Stimulated activated CD4-positive, alpha-beta T cell treated with anti-CD3 and anti-CD28 coated beads, Interleukin-2, amount 100 ng/mL, for 4 hours (primary cell): ENCODE data around the gene CD37.
A peak's percentile ranks its signal among the peaks of the same experiment; 100 is the strongest.
"Not testable (repeated sequence)": the region's sequence is repeated elsewhere in the genome, so short reads cannot be mapped to it uniquely, and the experiment has no call there.

ENCODE experiments used
- DNase-seq: peaks from one replicate; pipeline ENCODE4 v3.0.0-alpha.2; 2020; ENCODE audit warnings: low read depth

CD37 gene, protein sequence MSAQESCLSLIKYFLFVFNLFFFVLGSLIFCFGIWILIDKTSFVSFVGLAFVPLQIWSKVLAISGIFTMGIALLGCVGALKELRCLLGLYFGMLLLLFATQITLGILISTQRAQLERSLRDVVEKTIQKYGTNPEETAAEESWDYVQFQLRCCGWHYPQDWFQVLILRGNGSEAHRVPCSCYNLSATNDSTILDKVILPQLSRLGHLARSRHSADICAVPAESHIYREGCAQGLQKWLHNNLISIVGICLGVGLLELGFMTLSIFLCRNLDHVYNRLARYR

GRCh38 chr19:49335071-49335783 is at the start of gene CD37:
TSS of gene CD37 (plus strand) at chr19:49335406. CDS start at chr19:49335541, 135 bp downstream.
- DNase-seq: peak; percentile 37

GRCh38 chr19:49287141-49287770 is 48.0 kb upstream of the CD37 start:
- DNase-seq: no peak

DNA sequence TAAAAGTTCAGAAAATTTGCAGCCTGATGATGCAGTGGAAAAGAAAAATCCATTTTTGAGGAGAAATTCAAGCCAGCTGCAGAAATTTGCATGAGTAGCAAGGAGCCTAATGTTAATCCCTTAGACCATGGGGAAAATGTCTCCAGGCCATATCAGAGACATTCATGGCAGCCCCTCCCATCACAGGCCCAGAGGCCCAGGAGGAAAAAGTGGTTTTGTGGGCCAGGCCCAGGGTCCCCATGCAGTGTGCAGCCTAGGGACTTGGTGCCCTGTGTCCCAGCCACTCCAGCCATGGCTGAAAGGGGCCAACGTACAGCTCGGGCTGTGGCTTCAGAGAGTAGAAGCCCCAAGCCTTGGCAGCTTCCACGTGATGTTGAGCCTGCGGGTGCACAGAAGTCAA is 47.0 kb upstream of the CD37 start:
- not testable (repeated sequence) for DNase-seq

- not testable (repeated sequence) for DNase-seq
These were observed 45.9 kb upstream of the CD37 start for GRCh38 chr19:49289286-49289685.

- no peak for DNase-seq
These were observed 44.7 kb upstream of the CD37 start for GRCh38 chr19:49290517-49290916.

- no peak for DNase-seq
These were observed 40.8 kb upstream of the CD37 start for GRCh38 chr19:49294401-49294800.

GRCh38 chr19:49295208-49295880 is 39.9 kb upstream of the CD37 start:
- DNase-seq: no peak

GRCh38 chr19:49297403-49297802 is 37.8 kb upstream of the CD37 start:
- no peak for DNase-seq

GRCh38 chr19:49298653-49299052 is 36.6 kb upstream of the CD37 start:
- DNase-seq: not testable (repeated sequence)

- peak; percentile 62 for DNase-seq
These were observed 33.9 kb upstream of the CD37 start for GRCh38 chr19:49301165-49301865.

- DNase-seq: no peak
These were observed 33.3 kb upstream of the CD37 start for GRCh38 chr19:49301866-49302252.

GRCh38 chr19:49306734-49307133 is 28.5 kb upstream of the CD37 start:
- DNase-seq: not testable (repeated sequence)

- no peak for DNase-seq
These were observed 26.1 kb upstream of the CD37 start for GRCh38 chr19:49309087-49309486.

DNA sequence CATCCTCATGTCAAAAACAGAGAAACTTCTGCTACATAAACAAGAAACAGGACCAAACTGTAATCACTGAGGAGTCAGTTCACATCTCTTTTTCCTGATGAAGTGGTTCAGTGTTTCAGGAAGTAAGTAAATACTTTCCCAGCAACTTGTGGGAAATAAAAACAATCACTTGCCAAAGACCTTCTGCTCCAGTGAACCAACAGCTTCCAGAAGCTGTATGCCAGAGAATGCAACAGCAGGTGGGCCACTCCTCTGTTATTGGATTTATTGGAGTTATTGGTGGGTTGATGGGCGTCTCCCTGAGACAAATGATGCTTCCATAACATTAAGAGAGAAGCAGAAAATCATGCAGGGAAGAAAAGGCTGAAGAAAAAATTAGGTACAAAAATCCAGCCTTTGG is 20.1 kb upstream of the CD37 start:
- no peak for DNase-seq

- DNase-seq: no peak
These were observed 18.9 kb upstream of the CD37 start for GRCh38 chr19:49316284-49316683.

DNA sequence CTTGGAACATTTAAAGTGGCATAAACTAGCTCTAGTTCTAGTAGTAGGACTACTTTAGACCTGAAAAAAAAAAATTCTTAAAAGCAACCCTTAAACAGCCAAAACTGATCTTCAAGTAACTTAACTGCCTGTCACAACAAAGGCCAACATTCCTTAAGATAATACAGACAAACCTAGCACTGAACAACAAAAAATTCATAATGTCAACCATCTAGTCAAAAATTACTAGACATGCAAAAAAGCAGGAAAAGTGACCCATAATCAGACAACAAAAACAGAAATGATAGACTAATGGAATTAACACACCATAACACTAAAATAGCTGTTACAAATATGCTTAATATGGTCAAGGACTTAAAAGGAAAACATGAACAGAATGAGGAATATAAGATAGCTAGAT is 16.9 kb upstream of the CD37 start:
- no peak for DNase-seq

DNA sequence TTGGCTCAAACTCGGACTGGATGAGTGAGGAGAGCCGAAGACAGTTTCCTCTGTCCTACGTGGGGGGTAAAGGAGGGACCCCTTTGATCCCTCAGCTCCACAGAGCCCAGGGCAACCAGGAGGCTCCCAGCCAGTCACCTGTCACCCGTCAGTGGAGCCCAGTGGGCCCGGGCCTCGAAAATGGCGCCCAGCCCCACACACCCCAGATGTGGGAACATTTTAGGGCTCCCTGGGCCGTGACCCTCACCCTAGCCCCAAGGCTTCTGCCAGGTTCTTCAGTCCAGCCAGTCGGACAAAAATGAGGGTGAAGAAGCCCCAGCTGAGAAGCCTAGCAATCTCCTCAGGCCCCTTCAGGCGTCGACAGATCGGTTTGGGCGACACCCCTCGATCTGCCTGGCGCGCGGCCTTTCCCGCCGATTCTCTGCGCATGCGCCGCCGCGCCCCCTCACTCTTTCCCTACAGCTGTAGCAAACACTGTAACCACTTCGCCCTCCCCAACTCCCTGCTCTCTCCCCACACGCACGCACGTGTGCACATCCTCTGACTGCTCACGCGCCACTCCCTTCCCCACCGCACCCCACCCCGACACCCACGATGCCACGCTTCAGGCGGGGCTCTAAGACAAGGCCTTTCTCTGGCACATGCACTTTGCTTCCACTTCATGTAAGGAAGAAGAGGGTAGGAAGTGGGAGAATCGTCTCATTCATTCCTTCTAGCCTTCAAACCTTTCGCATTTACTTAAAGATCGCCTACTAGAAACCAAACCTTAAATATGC is 10.2 kb upstream of the CD37 start, which contains the start of gene SLC6A16:
Gene SLC6A16 (minus strand): TSS at position 391 of the 776 bp plus-strand sequence. CDS start 13,844 bp downstream, outside the sequence.
- no peak for DNase-seq

- DNase-seq: not testable (repeated sequence)
These were observed 9.4 kb upstream of the CD37 start for GRCh38 chr19:49325756-49326155.

DNA sequence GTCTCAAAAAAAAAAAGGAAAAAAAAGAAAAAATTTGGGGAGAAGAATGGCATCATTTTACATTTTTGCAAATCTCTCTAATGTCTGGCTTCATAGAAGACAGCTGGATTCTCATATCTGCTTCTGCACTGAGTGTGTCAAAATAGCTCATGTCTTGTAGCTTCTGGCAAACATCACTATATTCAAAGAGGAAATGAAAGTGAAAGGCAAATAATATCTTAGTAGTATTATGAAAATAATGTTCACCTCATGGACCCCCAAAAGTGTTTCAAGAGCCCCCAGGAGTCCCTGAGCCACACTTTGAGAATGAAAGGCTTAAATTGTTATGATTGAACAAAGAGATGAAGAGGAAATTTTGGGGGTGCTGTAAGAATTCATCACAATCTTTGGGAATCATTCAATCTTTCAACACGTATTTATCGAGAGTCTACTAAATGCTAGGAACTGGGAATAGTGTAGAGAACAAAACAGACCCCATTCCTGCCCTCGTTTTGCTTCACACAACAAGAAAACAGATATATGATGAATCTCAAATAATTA is 9.0 kb upstream of the CD37 start:
- no peak for DNase-seq

DNA sequence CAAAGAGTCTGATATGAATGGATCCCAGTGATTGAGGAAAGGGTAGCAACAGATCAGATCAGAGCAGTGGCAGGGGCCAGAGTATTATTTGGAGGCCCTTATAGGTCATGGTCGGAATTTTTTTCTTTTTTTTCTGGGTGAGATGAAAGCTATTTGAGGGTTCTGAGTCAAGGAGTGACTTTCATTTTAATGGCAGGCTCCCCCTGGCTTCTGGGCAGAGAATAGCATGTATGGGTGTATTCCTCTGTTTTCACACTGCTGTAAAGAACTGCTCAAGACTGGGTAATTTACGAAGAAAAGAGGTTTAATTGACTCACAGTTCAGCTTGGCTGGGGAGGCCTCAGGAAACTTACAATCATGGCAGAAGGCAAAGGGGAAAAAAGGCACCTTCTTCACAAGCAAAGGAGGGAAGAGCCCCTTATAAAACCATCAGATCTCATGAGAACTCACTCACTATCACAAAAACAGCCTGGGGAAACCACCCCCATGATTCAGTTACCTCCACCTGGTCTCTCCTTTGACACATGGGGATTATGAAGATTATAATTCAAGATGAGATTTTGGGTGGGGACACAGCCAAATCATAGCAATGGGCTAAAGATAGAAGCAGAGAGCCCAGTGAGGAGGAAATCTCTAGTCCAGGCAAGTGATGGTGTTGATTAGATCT is 7.2 kb upstream of the CD37 start:
- peak; percentile 38 for DNase-seq
